ENCODE results near the gene FGF2.
"Not testable (repeated sequence)": the region's sequence is repeated elsewhere in the genome, so short reads cannot be mapped to it uniquely, and the experiment has no call there.

FGF2 gene

DNA sequence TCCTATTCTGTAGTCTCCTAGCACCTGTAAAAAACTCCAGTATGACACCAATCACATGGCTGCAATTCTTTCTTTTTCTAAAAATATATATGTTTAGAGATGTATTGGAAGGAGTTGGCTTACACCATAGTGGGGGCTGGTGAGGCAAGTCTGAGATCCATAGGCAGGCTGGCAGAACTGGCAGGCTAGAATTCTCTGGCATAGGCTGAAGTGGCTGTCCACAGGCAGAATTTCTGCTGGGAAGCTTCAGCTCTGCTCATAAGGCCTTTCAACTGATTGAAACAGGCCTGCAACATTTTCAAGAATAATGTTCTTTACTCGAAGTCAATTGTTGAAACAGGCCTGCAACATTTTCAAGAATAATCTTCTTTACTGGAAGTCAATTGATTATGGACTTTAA is 37.0 kb downstream of the FGF2 start (continued):
- no peak for TF ChIP-seq TSHZ1 (tag by site-specific recombination; IDR thresholded peaks at IDR 0.05; ENCODE audit: borderline replicate concordance)

GRCh38 chr4:122865425-122865824 is 38.8 kb downstream of the FGF2 start:
- Histone ChIP-seq H3K9me3 (ENCODE audit: control insufficient read depth, insufficient read depth, low read depth, low read length) (no peaks in the 10 kb centered on the region), H3K4me1 (ENCODE audit: control insufficient read depth, insufficient read depth, low read length) (no peaks in the 10 kb centered on the region), H3K36me3 (ENCODE audit: control insufficient read depth in 2 of 2, insufficient read depth in 1 of 2, low read length in 2 of 2) (no peaks in the 10 kb centered on the region), H3K4me3 (ENCODE audit: low read depth, low read length) (no peak overlapping the region), H3K27ac (ENCODE audit: extremely low read depth, low read depth, low read length) (no peak overlapping the region)
- ChIA-PET POLR2A (no interaction called here), CTCF (interaction anchor here (0.6 kb wide), 1 partner anchor 1059 kb away, joined by 3 read pairs; no protein-coding TSS in a partner anchor)
- TF ChIP-seq ZFHX2 (tag by site-specific recombination; conservative IDR thresholded peaks at IDR 0.05) = no peak
- TF ChIP-seq ZNF664 (tag by site-specific recombination; IDR thresholded peaks at IDR 0.05) = no peak
- no peak for TF ChIP-seq ZNF157 (tag by site-specific recombination; IDR thresholded peaks at IDR 0.05)
- TF ChIP-seq ATF2 (tag by site-specific recombination; IDR thresholded peaks at IDR 0.05; ENCODE audit: low read depth) = no peak
- TF ChIP-seq HOXC10 (CRISPR knock-in tag; IDR thresholded peaks at IDR 0.05) = no peak
- TF ChIP-seq, protein P1, sequence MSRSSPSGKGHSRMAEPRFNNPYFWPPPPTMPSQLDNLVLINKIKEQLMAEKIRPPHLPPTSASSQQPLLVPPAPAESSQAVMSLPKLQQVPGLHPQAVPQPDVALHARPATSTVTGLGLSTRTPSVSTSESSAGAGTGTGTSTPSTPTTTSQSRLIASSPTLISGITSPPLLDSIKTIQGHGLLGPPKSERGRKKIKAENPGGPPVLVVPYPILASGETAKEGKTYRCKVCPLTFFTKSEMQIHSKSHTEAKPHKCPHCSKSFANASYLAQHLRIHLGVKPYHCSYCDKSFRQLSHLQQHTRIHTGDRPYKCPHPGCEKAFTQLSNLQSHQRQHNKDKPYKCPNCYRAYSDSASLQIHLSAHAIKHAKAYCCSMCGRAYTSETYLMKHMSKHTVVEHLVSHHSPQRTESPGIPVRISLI (tag by site-specific recombination; IDR thresholded peaks at IDR 0.05) = no peak
- no peak for TF ChIP-seq ZSCAN23 (tag by site-specific recombination; IDR thresholded peaks at IDR 0.05)
- TF ChIP-seq ZNF394 (tag by site-specific recombination; IDR thresholded peaks at IDR 0.05; ENCODE audit: borderline replicate concordance) = no peak
- TF ChIP-seq SETDB1 (IDR thresholded peaks at IDR 0.05; ENCODE audit: insufficient read length, low read length) = no peak
- no peak for TF ChIP-seq PRDM1 (tag by site-specific recombination; IDR thresholded peaks at IDR 0.05)
- TF ChIP-seq TCF7L2 (IDR thresholded peaks at IDR 0.05; ENCODE audit: borderline replicate concordance, low read depth, low read length) = no peak
- no peak for TF ChIP-seq ZNF645 (tag by site-specific recombination; IDR thresholded peaks at IDR 0.05)
- TF ChIP-seq ZNF830 (tag by site-specific recombination; IDR thresholded peaks at IDR 0.05; ENCODE audit: low read depth) = no peak
- no peak for TF ChIP-seq ZBTB17 (tag by site-specific recombination; IDR thresholded peaks at IDR 0.05)
- TF ChIP-seq ZNF747 (tag by site-specific recombination; IDR thresholded peaks at IDR 0.05) = no peak
- TF ChIP-seq ZBTB1 (tag by site-specific recombination; IDR thresholded peaks at IDR 0.05) = no peak

- H3K27ac ChIP-seq (ENCODE audit: extremely low read depth, low read depth, low read length); CTCF ChIA-PET; H3K9me3 ChIP-seq (ENCODE audit: control insufficient read depth, insufficient read depth, low read depth, low read length); H3K4me1 ChIP-seq (ENCODE audit: control insufficient read depth, insufficient read depth, low read length); H3K36me3 ChIP-seq (ENCODE audit: control insufficient read depth in 2 of 2, insufficient read depth in 1 of 2, low read length in 2 of 2); POLR2A ChIA-PET; H3K4me3 ChIP-seq (ENCODE audit: low read depth, low read length): not testable (repeated sequence)
- 0 out of 2 replicates have a peak, but pooled peaks have one; percentile 27 for TF ChIP-seq ZNF580 (tag by site-specific recombination; IDR thresholded peaks at IDR 0.05)
- peak; percentile 65; the same call in 1 of the 2 replicates for TF ChIP-seq ZNF146 (tag by site-specific recombination; IDR thresholded peaks at IDR 0.05)
These were observed 41.6 kb downstream of the FGF2 start for GRCh38 chr4:122868235-122868634.

Data from HEK293 (cell line).